ENCODE data around the gene TEDC2. TPM values are rescaled to one million over a fixed set of nuclear protein-coding genes. Genes with fewer than 3 reads are reported as not detected.

The TEDC2 gene
- total and polyA plus RNA-seq, 2 experiments from 2014 or later: 27.3 to 34.4 TPM

DNA sequence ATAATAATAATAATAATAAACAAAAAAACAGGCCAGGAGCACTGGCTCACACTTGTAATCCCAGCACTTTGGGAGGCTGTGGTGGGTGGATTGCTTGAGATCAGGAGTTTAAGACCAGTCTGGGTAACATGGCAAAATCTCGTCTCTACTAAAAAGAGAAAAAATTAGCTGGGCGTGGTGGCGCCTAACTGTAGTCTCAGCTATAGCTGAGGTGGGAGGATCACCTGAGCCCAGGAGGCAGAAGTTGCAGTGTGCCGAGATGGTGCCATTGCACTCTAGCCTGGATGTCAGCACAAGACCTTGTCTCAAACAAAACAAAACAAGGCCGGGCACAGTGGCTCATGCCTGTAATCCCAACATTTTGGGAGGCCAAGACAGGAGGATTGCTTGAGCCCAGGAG is 35.1 kb downstream of the TEDC2 start:
- no peak overlapping the region for H3K27ac ChIP-seq
- TF ChIP-seq, protein P1, sequence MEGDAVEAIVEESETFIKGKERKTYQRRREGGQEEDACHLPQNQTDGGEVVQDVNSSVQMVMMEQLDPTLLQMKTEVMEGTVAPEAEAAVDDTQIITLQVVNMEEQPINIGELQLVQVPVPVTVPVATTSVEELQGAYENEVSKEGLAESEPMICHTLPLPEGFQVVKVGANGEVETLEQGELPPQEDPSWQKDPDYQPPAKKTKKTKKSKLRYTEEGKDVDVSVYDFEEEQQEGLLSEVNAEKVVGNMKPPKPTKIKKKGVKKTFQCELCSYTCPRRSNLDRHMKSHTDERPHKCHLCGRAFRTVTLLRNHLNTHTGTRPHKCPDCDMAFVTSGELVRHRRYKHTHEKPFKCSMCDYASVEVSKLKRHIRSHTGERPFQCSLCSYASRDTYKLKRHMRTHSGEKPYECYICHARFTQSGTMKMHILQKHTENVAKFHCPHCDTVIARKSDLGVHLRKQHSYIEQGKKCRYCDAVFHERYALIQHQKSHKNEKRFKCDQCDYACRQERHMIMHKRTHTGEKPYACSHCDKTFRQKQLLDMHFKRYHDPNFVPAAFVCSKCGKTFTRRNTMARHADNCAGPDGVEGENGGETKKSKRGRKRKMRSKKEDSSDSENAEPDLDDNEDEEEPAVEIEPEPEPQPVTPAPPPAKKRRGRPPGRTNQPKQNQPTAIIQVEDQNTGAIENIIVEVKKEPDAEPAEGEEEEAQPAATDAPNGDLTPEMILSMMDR (IDR thresholded peaks at IDR 0.05; ENCODE audit: low read depth, low read length): no peak
- no peaks in the 10 kb centered on the region for H3K9me3 ChIP-seq (ENCODE audit: low read depth)
- H3K4me1 ChIP-seq (ENCODE audit: low read depth): no peaks in the 10 kb centered on the region
- DNase-seq (ENCODE audit: low read depth in 1 of 2, low spot score in 1 of 2): no peak
- H3K36me3 ChIP-seq: peaks cover 6% of the 10 kb centered on the region
- no peak overlapping the region for H3K4me3 ChIP-seq
- H3K27me3 ChIP-seq: no peaks in the 10 kb centered on the region

DNA sequence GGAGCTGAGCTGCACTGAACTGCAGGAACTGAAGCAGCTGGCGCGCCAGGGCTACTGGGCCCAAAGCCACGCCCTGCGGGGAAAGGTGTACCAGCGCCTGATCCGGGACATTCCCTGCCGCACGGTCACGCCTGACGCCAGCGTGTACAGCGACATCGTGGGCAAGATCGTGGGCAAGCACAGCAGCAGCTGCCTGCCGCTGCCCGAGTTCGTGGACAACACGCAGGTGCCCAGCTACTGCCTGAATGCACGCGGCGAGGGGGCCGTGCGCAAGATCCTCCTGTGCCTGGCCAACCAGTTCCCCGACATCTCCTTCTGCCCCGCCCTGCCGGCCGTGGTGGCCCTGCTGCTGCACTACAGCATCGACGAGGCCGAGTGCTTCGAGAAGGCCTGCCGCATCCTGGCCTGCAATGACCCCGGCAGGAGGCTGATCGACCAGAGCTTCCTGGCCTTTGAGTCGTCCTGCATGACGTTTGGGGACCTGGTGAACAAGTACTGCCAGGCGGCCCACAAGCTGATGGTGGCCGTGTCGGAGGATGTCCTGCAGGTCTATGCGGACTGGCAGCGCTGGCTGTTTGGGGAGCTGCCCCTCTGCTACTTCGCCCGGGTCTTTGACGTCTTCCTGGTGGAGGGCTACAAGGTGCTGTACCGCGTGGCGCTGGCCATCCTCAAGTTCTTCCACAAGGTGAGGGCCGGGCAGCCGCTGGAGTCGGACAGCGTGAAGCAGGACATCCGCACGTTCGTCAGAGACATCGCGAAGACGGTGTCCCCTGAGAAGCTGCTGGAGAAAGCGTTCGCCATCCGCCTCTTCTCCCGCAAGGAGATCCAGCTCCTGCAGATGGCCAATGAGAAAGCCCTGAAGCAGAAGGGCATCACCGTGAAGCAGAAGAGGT is 36.6 kb downstream of the TEDC2 start:
- H3K27me3 ChIP-seq: no peaks in the 10 kb centered on the region
- TF ChIP-seq, protein P1 (IDR thresholded peaks at IDR 0.05; ENCODE audit: low read depth, low read length): no peak
- no peak overlapping the region for H3K27ac ChIP-seq
- peaks cover 6% of the 10 kb centered on the region for H3K36me3 ChIP-seq
- no peak for DNase-seq (ENCODE audit: low read depth in 1 of 2, low spot score in 1 of 2)
- H3K4me1 ChIP-seq (ENCODE audit: low read depth): no peaks in the 10 kb centered on the region
- no peak overlapping the region for H3K4me3 ChIP-seq
- H3K9me3 ChIP-seq (ENCODE audit: low read depth): no peaks in the 10 kb centered on the region

DNA sequence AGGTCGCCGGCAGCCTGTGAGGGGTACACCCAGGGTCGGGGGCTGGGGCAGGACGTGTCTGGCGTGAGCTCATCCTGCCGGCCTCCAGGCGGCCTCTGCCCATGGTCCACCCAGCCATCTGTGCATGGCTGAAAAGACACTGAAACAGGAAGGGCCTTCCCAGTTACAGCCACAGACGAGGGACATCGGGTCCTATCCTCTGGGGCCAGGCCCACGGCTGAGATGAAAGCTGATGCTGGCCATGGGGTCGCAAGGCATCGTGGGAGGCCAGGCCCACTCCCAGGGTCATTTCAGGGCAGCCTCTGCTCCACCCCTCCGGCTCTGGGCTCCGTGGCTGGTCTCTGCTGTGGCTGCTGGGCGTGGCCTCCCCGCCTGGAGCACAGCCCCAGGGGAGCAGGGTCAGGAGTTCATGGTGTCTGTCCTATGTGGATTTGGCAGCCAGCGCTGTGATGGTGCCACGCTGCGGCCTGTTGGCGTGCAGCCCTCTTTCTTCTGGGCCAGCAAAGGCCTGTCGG is 37.3 kb downstream of the TEDC2 start:
- TF ChIP-seq, protein P1 (IDR thresholded peaks at IDR 0.05; ENCODE audit: low read depth, low read length): no peak
- no peak overlapping the region for H3K4me3 ChIP-seq
- H3K36me3 ChIP-seq: peaks cover 6% of the 10 kb centered on the region
- H3K27ac ChIP-seq: no peak overlapping the region
- peak in 1 of 2 donors; percentile 64 for DNase-seq (ENCODE audit: low read depth in 1 of 2, low spot score in 1 of 2)
- H3K4me1 ChIP-seq (ENCODE audit: low read depth): peaks cover 4% of the 10 kb centered on the region
- H3K27me3 ChIP-seq: no peaks in the 10 kb centered on the region
- H3K9me3 ChIP-seq (ENCODE audit: low read depth): no peaks in the 10 kb centered on the region

DNA sequence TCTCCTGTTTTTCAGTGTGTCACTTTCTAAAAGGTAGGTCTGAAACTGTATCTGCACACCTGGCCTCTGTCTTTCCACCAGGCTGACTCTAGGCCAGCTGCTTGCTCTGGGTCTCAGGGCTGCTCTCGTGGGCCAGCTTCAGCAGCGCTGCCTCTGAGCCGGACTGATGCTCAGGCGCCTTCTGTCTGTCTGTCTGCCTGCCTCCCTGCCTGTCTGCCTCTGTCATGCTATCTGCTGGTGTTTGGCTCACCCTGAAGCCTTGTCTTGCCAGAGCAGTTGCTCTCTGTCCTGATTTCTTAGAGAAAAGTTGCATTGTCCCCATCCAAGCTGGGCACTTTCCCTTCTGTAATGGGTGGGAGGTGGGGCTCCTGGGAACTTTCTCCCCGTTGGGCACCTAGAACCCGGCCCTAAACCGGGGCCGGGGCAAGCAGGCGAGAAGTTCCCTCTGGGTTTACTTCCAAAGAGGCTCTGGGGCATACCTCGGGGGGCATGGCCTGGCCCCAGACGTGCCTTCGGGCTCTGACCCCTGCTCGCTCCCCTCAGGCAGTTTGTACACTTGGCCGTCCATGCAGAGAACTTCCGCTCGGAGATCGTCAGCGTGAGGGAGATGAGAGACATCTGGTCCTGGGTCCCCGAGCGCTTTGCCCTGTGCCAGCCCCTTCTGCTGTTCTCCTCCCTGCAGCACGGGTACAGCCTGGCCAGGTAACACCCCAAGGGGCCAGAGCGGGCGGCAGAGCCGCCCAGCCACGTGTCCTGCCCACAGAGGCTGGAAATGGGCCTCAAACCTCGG is 38.0 kb downstream of the TEDC2 start:
- Histone ChIP-seq H3K27me3 (no peaks in the 10 kb centered on the region), H3K9me3 (ENCODE audit: low read depth) (no peaks in the 10 kb centered on the region), H3K4me1 (ENCODE audit: low read depth) (peaks cover 6% of the 10 kb centered on the region), H3K27ac (no peak overlapping the region), H3K36me3 (peaks cover 6% of the 10 kb centered on the region), H3K4me3 (no peak overlapping the region)
- DNase-seq (ENCODE audit: low read depth in 1 of 2, low spot score in 1 of 2): no peak
- TF ChIP-seq, protein P1 (IDR thresholded peaks at IDR 0.05; ENCODE audit: low read depth, low read length): no peak

DNA sequence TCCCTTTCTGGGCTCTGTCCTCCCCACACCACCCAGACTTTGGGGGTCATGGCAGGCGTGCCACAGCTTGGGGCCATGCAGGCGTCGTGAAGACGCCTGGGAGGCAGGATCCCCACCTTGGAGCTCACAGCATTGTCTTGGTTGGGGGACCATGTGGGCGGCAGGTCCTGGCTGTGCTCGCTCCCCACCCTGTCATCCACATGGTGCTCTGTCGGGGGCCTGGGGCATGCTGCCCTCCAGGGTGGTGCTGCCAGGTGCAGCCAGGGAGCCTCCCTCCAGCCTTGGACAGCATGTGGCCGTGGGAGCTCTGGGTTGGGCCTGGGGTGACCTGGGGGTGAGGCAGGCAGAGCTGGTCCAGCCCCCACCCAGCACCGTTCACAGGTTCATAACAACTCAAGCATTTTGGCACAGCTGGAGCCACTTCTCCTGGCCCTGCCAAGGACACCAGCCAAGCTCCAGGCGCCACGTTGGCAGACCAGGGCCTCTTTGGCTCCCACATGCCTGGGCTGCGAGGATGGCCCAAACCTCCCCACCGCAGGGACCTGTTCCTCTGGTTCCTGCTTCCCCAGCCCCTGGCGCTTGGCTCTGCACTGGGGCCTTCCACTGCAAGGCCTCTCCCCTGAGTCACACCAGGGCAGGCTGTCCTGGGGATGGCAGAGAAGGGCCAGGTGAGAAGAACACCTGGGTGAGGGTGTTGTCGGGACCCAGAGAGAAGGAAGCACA is 38.8 kb downstream of the TEDC2 start:
- Histone ChIP-seq H3K36me3 (peaks cover 6% of the 10 kb centered on the region), H3K4me1 (ENCODE audit: low read depth) (peaks cover 9% of the 10 kb centered on the region)
- DNase-seq (ENCODE audit: low read depth in 1 of 2, low spot score in 1 of 2): no peak

More for the DNA sequence above, 38.8 kb downstream of the TEDC2 start:
- Histone ChIP-seq H3K27ac (no peak overlapping the region), H3K4me3 (no peak overlapping the region), H3K9me3 (ENCODE audit: low read depth) (no peaks in the 10 kb centered on the region), H3K27me3 (no peaks in the 10 kb centered on the region)
- TF ChIP-seq, protein P1 (IDR thresholded peaks at IDR 0.05; ENCODE audit: low read depth, low read length): no peak

Measured in cardiac muscle cell (in vitro differentiated cells and primary cell).